HepG2 (cell line): ENCODE results near the gene BET1L. TPM values are rescaled to one million over a fixed set of nuclear protein-coding genes. Genes with fewer than 3 reads are reported as not detected.

Source experiments
- AFF4 ChIP-seq: sonication (generic); formaldehyde crosslinking; IDR thresholded peaks from 2 replicates; pipeline ENCODE4 v1.4.0; 2020; ENCODE audit warnings: missing genetic modification reagents
- FOXP1 ChIP-seq, 2 experiments: fragments of 450-650 bp in 1 of 2; IDR thresholded peaks; 2 replicates each; pipeline ENCODE4 v1.6.1; 2017 to 2018; ENCODE audit warnings: antibody characterized with exemption in 1 of 2
- HHEX ChIP-seq: IDR thresholded peaks from 2 replicates; pipeline ENCODE4 v1.6.1; 2016; ENCODE audit warnings: control low read depth
- HMGXB3 ChIP-seq: sonication (generic); formaldehyde crosslinking; IDR thresholded peaks from 2 replicates; pipeline ENCODE4 v1.4.0; 2020; ENCODE audit warnings: missing genetic modification reagents, borderline replicate concordance
- HMGXB4 ChIP-seq, 2 experiments: sonication (generic) in 1 of 2; formaldehyde crosslinking in 1 of 2; IDR thresholded peaks; 2 replicates each; pipeline versions ENCODE4 v1.4.0 to v1.6.1; 2018 to 2020; ENCODE audit warnings: missing genetic modification reagents in 2 of 2, borderline replicate concordance in 1 of 2, low read depth in 1 of 2, mild to moderate bottlenecking in 1 of 2, missing biosample characterization in 1 of 2
- MAX ChIP-seq: IDR thresholded peaks from 2 replicates; pipeline ENCODE4 v1.6.1; 2012; ENCODE audit warnings: inconsistent platforms
- MED1 ChIP-seq: sonication (generic); formaldehyde crosslinking; IDR thresholded peaks from 2 replicates; pipeline ENCODE4 v1.4.0; 2020; ENCODE audit warnings: missing genetic modification reagents
- MLX ChIP-seq: IDR thresholded peaks from 2 replicates; pipeline ENCODE4 v1.6.1; 2016
- MTF1 ChIP-seq: sonication (generic); formaldehyde crosslinking; IDR thresholded peaks from 2 replicates; pipeline ENCODE4 v1.5.0; 2020; ENCODE audit warnings: missing genetic modification reagents
- RFXANK ChIP-seq: IDR thresholded peaks from 2 replicates; pipeline ENCODE4 v1.6.1; 2016
- SOX6 ChIP-seq, 2 experiments: fragments of 450-650 bp in 1 of 2; sonication (generic) in 1 of 2; formaldehyde crosslinking in 1 of 2; IDR thresholded peaks; 2 replicates each; pipeline versions ENCODE4 v1.4.0 to v1.6.1; 2017 to 2020; ENCODE audit warnings: antibody characterized with exemption in 1 of 2, mild to moderate bottlenecking in 1 of 2, missing genetic modification reagents in 1 of 2
- ZFP36 ChIP-seq: fragments of 150-350 bp; IDR thresholded peaks from 2 replicates; pipeline ENCODE4 v1.6.1; 2018; ENCODE audit warnings: borderline replicate concordance, low read length, low read depth; ENCODE audit not compliant: partially characterized antibody
- ZFY ChIP-seq: sonication (generic); formaldehyde crosslinking; IDR thresholded peaks from 2 replicates; pipeline ENCODE4 v1.4.0; 2020; ENCODE audit warnings: missing genetic modification reagents
- ZNF180 ChIP-seq: sonication (generic); formaldehyde crosslinking; IDR thresholded peaks from 2 replicates; pipeline ENCODE4 v1.4.0; 2020; ENCODE audit warnings: low read depth, missing genetic modification reagents, borderline replicate concordance
- ZNF3 ChIP-seq: IDR thresholded peaks from 2 replicates; pipeline ENCODE4 v1.7.0; 2017; ENCODE audit warnings: inconsistent platforms
- ZNF496 ChIP-seq: sonication (generic); formaldehyde crosslinking; IDR thresholded peaks from 2 replicates; pipeline ENCODE4 v1.8.1; 2023; ENCODE audit warnings: mild to moderate bottlenecking, moderate library complexity, missing genetic modification reagents; ENCODE audit not compliant: insufficient replicate concordance
- ZNF572 ChIP-seq: sonication (generic); formaldehyde crosslinking; IDR thresholded peaks from 2 replicates; pipeline ENCODE4 v1.5.1; 2020; ENCODE audit warnings: mild to moderate bottlenecking, missing genetic modification reagents
- ZNF780A ChIP-seq: sonication (generic); formaldehyde crosslinking; IDR thresholded peaks from 2 replicates; pipeline ENCODE4 v1.8.0; 2022; ENCODE audit warnings: mild to moderate bottlenecking, missing genetic modification reagents, moderate library complexity
- ZNF850 ChIP-seq: sonication (generic); formaldehyde crosslinking; conservative IDR thresholded peaks from 2 replicates; pipeline ENCODE4 v1.9.0; 2021; ENCODE audit warnings: mild to moderate bottlenecking, missing genetic modification reagents
- polyA plus RNA-seq, 8 experiments: library from polyadenylated mRNA; depleted of rRNA in 3 of 8; stranded (reverse) in 7 of 8; unstranded in 1 of 8; fragments of >200 nt; fragmentation: Illumina TruSeq in 4 of 8; extraction: Trizol in 4 of 8; gene quantifications; 2 replicates each; pipeline versions ENCODE4 v1.2.1 to v1.2.3, GENCODE V29; 2011 to 2016; ENCODE audit warnings: low read depth in 4 of 8, missing spikeins in 1 of 8, mixed read lengths in 1 of 8; ENCODE audit not compliant: insufficient read depth in 1 of 8
- total RNA-seq, 5 experiments: library from RNA; depleted of rRNA; stranded (reverse); fragments of >200 nt; fragmentation: Illumina TruSeq; extraction: Trizol; gene quantifications; 2 replicates each; pipeline ENCODE4 v1.2.3, GENCODE V29; 2016; ENCODE audit warnings: low read depth in 1 of 5

Gene BET1L
- total and polyA plus RNA-seq, 2 of the 13 experiments (the other 11 are each of a cell fraction or from before 2014, with no cell fraction given), result 26.2 to 59.6 TPM

- TF ChIP-seq HMGXB3 (no peak), ZNF3 (CRISPR knock-in tag) (no peak), MAX (no peak), ZFY (CRISPR knock-in tag) (peak; percentile 66), FOXP1 (IDR thresholded peaks at IDR 0.05) (no peak), FOXP1 (CRISPR knock-in tag; IDR thresholded peaks at IDR 0.05) (no peak), HMGXB4 (CRISPR knock-in tag; IDR thresholded peaks at IDR 0.05; ENCODE audit: borderline replicate concordance in 1 of 2, low read depth in 1 of 2) (peak in 1 of 2 experiments; percentile 77; a peak in 2 of 4 replicates), ZNF496 (CRISPR knock-in tag) (no peak), ZNF850 (CRISPR knock-in tag) (no peak), AFF4 (CRISPR knock-in tag) (no peak), ZFP36 (no peak), MED1 (CRISPR knock-in tag) (no peak), ZNF572 (CRISPR knock-in tag) (no peak), ZNF780A (CRISPR knock-in tag) (no peak; the same call in 1 of the 2 replicates), SOX6 (IDR thresholded peaks at IDR 0.05) (no peak), SOX6 (CRISPR knock-in tag; IDR thresholded peaks at IDR 0.05) (no peak), MLX (no peak), HHEX (CRISPR knock-in tag) (no peak), MTF1 (no peak), RFXANK (CRISPR knock-in tag) (no peak), ZNF180 (CRISPR knock-in tag) (no peak)
Measured at GRCh38 chr11:208181-208916, 1.1 kb upstream of the BET1L start (continued).
